ENCODE data around the gene NAV2.
"Not testable (repeated sequence)": the region's sequence is repeated elsewhere in the genome, so short reads cannot be mapped to it uniquely, and the experiment has no call there.

The NAV2 gene

DNA sequence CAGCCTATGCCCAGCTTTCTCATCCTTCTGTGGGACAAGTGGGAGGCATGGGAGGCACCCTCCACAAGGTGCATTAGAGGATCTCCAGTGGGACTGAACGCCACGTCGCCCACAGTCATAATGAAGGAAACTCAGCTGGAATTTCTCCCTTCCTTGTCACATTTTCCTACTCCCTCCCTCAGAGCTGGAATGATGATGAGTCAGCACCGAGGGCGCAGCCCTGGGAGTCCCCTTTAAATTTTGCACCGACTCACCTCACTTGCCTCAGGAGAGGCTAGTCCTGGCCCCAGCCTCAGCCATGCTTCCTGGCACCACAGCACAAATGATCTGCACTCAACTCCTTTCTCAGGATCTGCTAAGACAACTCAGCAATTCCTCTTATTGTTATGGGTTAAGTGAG, 413.3 kb downstream of the NAV2 start:
- in situ Hi-C loops (cut with HindIII; ENCODE audit: low pct_unique_long_range_greater_than_20kb, low sequenced_read_pairs) = no loop called here
- no peak for DNase-seq (ENCODE audit: low read depth in 1 of 2, low spot score in 1 of 2)
- no peak for TF ChIP-seq JUND (IDR thresholded peaks at IDR 0.05; ENCODE audit: low read depth)

DNA sequence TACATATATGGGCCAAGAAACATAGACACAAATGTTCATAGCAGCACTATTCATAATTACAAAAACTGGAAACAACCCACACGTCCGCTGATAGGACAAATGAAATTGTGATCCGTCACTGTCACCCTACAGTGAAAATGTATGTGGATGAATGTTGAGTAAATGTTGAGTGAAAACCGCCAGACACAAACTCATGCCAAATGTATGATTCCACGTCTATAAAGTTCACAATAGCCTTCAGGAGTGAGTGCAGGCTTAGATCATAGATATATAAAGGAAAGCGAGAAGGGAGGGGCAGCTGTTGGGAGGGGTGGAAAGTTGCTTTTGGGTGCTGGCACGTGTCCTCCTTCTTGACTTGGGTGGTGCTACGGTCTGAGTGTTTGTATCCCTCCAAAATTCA, 414.1 kb downstream of the NAV2 start:
- no peak for DNase-seq (ENCODE audit: low read depth in 1 of 2, low spot score in 1 of 2)
- no peak for TF ChIP-seq JUND (IDR thresholded peaks at IDR 0.05; ENCODE audit: low read depth)
- in situ Hi-C loops (cut with HindIII; ENCODE audit: low pct_unique_long_range_greater_than_20kb, low sequenced_read_pairs) = no loop called here

DNA sequence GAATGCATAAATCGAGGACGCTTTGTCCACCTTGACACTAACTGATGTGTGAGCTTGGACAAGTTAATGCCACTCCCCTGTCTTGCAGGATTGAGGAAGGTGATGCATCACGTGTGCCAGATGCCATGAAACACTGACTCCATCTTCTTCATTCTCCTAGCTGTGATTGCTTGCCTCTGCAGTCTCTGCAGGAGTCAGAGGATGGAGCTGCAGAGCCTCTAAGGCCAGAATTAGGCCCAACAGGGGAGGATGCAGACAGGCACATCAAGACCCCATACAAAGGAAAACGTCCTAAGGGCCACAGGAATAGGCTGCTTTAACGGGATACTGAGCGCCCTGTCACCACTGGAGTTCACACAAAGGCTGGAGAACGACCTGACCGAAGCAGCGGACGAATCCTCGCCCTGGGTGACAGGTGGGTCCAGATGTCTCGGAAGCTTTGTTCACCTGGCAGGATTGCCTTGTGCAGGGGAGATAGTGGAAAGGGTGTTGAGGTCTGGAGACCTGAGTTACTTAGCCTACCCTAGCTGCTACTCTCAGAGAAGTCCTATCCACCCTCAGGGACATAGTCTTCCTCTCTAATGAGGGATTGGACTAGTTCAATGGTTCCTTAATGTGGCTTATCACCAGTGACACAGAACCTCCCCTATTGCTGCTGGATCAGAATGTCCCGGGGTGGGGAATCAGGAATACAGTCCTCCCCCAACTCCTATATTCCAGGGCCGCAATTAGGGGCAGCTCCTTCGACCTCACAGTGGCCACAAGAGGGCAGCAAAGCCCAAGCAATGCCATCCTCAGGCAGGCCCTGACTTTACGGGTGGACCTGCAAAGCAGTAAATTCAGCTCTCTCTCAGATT, 415.3 kb downstream of the NAV2 start:
- TF ChIP-seq JUND (IDR thresholded peaks at IDR 0.05; ENCODE audit: low read depth) = no peak
- peak; percentile 72 to 78 for DNase-seq (ENCODE audit: low read depth in 1 of 2, low spot score in 1 of 2)
- in situ Hi-C loops (cut with HindIII; ENCODE audit: low pct_unique_long_range_greater_than_20kb, low sequenced_read_pairs) = no loop called here

DNA sequence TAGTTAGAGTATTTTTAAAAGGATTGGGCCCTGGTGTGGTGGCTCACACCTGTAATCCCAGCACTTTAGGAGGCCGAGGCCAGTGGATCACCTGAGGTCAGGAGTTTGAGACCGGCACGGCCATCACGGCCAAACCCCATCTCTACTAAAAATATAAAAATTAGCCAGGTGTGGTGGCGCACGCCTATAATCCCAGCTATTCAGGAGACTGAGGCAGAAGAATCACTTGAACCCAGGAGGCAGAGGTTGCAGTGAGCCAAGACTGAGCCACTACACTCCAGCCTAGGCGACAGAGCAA, 415.8 kb downstream of the NAV2 start:
- in situ Hi-C loops (cut with HindIII; ENCODE audit: low pct_unique_long_range_greater_than_20kb, low sequenced_read_pairs); DNase-seq (ENCODE audit: low read depth in 1 of 2, low spot score in 1 of 2): not testable (repeated sequence)

DNA sequence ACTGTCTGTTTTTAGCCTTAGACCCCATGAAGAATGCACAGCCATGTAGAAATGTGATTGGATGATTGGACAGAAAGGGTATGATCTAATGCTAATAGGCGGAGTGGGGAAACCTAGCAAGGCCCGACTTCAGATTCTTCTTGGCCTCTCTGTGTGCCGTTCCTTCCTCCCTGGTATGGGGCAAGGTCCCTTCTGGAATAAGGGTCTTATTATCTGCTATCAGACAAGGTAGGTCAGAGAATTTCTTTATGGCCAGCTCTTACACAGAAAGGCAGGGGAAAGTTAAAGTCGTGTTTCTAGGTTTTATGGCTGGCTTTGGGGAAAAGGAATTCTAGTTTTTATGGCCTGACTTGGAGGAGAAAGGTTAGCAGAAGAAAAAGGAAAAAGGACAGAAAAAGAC, 417.0 kb downstream of the NAV2 start:
- no peak for DNase-seq (ENCODE audit: low read depth in 1 of 2, low spot score in 1 of 2)
- in situ Hi-C loops (cut with HindIII; ENCODE audit: low pct_unique_long_range_greater_than_20kb, low sequenced_read_pairs) = no loop called here
- no peak for TF ChIP-seq JUND (IDR thresholded peaks at IDR 0.05; ENCODE audit: low read depth)

DNA sequence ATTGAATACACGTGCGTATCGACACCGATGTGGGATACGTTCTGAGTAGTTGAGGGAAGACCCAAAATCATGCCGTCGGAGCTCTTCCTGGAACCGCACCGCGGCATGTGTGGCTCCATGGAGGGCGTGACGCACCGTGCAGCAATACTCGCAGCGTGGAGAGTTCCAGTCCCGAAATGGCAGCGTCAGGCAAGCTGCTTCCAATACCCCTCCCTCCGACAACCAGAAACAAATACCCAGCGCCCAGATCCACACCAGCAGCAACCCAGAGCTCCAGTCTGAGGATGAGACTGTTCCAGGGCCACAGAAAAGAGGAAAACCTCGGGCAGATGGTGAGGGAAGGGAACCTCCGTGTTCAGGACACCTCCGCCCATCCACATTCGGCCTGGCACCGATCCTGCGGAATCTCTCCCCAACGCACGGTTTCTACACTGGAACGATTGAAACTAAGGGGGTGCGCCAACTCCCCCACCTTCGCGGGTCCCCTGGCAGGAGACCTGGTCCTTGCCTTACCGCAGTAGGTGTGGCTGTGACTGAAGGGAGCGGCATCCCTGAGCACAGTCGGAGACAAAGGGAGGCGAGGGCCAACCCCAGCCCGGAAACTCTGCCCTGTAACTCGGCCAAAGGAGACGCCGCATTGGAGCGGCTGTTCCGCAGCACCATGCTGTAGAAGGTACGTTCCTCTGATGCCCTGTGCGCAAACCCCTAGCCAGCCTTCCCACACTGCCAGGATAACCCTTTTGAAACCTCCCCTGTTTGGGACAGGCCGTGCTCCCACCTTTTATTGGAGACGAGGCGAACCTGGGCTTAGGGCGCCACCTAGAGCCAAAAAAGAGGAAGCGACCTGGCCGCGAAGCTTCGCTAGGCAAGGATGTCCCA, 419.4 kb downstream of the NAV2 start:
- in situ Hi-C loops (cut with HindIII; ENCODE audit: low pct_unique_long_range_greater_than_20kb, low sequenced_read_pairs) = no loop called here
- DNase-seq (ENCODE audit: low read depth in 1 of 2, low spot score in 1 of 2) = peak; percentile 64 to 76
- TF ChIP-seq JUND (IDR thresholded peaks at IDR 0.05; ENCODE audit: low read depth) = no peak

DNA sequence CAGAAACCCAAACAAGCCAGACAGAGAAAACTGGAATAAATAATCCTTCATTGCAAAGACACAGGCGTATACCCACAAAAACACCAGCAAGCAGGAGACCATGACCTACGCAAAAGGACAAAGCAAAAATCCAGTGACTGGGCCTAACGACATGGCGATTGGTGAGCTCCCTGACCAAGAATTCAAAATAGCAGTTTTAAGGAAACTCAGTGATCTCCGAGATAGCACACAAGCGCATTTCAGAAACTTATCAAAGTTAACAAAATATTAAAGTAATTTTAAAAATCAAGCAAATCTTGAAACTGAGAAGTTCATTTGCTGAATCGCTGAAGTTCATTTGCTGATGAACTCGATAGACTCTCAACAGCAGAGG, 420.0 kb downstream of the NAV2 start:
- in situ Hi-C loops (cut with HindIII; ENCODE audit: low pct_unique_long_range_greater_than_20kb, low sequenced_read_pairs) = no loop called here

DNA sequence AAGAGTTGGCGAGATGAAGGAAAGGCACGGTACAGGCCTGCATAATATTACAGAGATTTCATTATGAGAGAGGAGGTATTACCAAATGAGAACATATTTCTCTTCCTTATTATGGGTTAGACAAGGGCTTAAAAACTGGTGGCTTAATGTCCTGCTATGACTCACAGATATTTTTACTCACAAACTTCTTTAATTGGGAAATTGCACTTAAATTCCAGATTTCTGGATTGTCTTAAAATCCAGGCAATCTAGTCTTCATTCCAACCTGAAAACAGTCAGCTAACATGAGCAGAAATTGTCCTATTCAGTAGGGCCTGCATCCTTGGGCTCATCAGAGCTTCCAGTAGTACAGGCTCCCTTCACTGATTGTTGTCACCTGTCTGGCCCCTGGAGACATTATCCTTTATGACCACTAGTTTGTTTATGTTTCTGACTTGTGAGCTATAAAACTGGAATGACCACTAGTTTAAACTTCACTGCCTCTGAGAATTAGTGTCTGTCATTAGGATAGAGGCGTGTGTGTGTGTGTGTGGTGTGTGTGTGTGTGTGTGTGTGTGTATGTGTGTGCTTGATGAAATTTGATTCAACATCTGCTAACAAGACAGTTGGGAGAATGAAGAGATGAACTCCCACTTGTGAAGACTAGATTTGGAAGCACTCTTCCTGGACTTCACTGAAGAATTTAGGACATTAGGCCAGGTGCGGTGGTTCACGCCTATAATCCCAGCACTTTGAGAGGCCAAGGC, 422.5 kb downstream of the NAV2 start:
- DNase-seq (ENCODE audit: low read depth in 1 of 2, low spot score in 1 of 2) = peak in 1 of 2 experiments; percentile 31
- in situ Hi-C loops (cut with HindIII; ENCODE audit: low pct_unique_long_range_greater_than_20kb, low sequenced_read_pairs) = no loop called here

More for the DNA sequence above, 420.0 kb downstream of the NAV2 start:
- no peak for DNase-seq (ENCODE audit: low read depth in 1 of 2, low spot score in 1 of 2)
- no peak for TF ChIP-seq JUND (IDR thresholded peaks at IDR 0.05; ENCODE audit: low read depth)

DNA sequence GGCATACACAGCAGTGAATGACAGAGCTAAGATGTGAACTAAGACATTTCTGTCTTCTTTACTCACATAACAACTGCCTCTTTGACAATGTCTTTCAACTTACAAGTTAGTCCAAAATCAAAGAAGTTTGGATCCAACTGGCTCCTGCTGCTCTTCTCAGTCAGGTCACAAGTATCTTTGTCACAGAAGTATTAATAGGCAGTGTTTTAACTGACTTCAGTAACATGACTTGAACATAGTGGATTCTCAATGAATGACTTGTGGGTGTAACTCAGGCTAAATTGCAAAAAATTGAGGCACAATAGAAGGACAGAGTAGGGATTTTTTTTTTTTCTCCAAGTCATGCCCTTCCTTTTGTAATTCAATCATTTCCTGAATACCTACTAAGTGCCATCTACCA, 425.0 kb downstream of the NAV2 start:
- in situ Hi-C loops (cut with HindIII; ENCODE audit: low pct_unique_long_range_greater_than_20kb, low sequenced_read_pairs) = no loop called here
- TF ChIP-seq JUND (IDR thresholded peaks at IDR 0.05; ENCODE audit: low read depth) = no peak
- DNase-seq (ENCODE audit: low read depth in 1 of 2, low spot score in 1 of 2) = no peak

More for the DNA sequence above, 422.5 kb downstream of the NAV2 start:
- no peak for TF ChIP-seq JUND (IDR thresholded peaks at IDR 0.05; ENCODE audit: low read depth)

DNA sequence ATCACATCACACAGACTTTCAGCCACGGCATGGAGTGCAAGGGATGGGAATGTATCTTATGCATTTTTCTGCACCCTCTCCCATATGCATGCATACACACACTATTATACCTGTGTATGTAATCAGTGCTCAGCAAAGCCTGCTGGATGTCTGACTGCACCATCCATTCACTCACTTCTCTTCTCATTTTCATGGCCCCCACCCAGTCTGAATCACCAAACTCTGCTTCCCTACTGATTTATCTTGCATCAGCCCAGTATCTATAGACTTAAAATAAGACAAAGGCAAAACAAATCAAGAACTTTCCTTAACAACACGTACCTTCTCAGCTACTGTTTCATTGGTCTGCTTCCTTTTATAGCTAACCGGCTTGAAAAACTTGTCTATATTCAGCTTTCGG, 426.1 kb downstream of the NAV2 start:
- in situ Hi-C loops (cut with HindIII; ENCODE audit: low pct_unique_long_range_greater_than_20kb, low sequenced_read_pairs) = no loop called here
- TF ChIP-seq JUND (IDR thresholded peaks at IDR 0.05; ENCODE audit: low read depth) = no peak
- DNase-seq (ENCODE audit: low read depth in 1 of 2, low spot score in 1 of 2) = no peak

DNA sequence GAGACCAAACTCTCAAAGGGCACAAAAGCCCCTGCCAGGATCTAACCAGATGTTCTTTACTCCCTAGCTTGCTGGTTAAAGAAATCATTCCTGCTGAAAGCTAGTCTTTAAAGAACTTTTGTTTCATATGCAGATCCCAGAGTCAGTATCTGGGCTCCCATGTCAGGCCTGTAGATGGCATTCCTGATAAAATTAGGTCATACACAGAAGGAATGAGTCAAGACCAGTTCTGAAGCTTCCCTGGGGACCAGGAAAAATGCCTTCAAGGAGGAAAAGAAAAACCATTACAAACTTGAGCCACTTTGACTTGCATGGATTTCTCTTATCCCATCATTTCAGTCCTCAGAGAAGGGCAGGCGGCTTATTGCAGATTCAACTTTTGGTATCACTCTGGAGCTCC, 441.7 kb downstream of the NAV2 start:
- in situ Hi-C loops (cut with HindIII; ENCODE audit: low pct_unique_long_range_greater_than_20kb, low sequenced_read_pairs) = no loop called here
- peak in 1 of 2 experiments; percentile 16 for DNase-seq (ENCODE audit: low read depth in 1 of 2, low spot score in 1 of 2)
- no peak for TF ChIP-seq JUND (IDR thresholded peaks at IDR 0.05; ENCODE audit: low read depth)

DNA sequence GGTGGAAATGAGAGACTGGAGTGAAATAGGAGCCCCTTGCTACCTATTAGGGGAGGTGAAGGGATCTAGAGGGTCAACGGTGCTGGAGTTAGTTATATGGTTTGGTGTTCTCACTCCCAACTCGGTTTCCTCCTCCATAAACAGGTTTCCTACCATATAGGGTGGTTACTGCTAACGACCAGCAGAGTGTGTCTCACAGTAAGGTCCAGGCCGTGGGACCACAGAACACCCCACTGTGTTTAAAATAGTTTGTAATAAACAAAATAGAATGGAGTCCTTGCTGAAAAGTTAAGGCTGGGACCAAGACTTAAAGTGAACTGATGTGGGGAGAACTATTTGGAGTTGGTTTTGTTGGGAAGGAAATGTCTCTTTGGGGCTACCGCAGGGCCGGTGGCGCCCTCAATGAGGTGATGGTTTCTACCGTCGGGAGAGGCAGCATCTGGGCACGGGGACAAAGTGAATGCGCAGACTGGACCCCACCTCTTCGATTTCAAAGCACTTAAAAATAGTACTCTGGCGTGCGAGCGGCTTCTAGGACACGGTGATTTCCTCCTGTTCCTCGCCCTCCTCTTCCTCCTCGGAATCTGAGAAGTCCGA, 443.1 kb downstream of the NAV2 start:
- no peak for DNase-seq (ENCODE audit: low read depth in 1 of 2, low spot score in 1 of 2)
- TF ChIP-seq JUND (IDR thresholded peaks at IDR 0.05; ENCODE audit: low read depth) = no peak
- in situ Hi-C loops (cut with HindIII; ENCODE audit: low pct_unique_long_range_greater_than_20kb, low sequenced_read_pairs) = no loop called here

Data from T47D (cell line).